Neural progenitor cell (in vitro differentiated cells): ENCODE measurements around the gene TMCC3.

Experiments
- CTCF ChIP-seq: fragments of 200-600 bp; sonication (generic); IDR thresholded peaks from 2 replicates; pipeline ENCODE4 v1.5.1; 2017; ENCODE audit warnings: antibody characterized with exemption, mild to moderate bottlenecking
- EZH2 ChIP-seq: fragments of 200-600 bp; sonication (generic); IDR thresholded peaks from 2 replicates; pipeline ENCODE4 v1.6.1; 2017; ENCODE audit warnings: antibody characterized with exemption, mild to moderate bottlenecking, moderate library complexity
- EZH2phosphoT487 ChIP-seq: fragments of 200-600 bp; sonication (generic); IDR thresholded peaks from 2 replicates; pipeline ENCODE4 v1.6.1; 2017; ENCODE audit warnings: antibody characterized with exemption

- no peak for TF ChIP-seq EZH2
- TF ChIP-seq CTCF, result no peak
- TF ChIP-seq EZH2phosphoT487, result no peak
Observed at GRCh38 chr12:94561943-94562411, 88.4 kb downstream of the TMCC3 start.
